CD4-positive, CD25-positive, alpha-beta regulatory T cell (primary cell): Measurements from ENCODE around the gene EFCAB14. TPM values are rescaled to one million over a fixed set of nuclear protein-coding genes. Genes with fewer than 3 reads are reported as not detected.
"Not testable (repeated sequence)": the region's sequence is repeated elsewhere in the genome, so short reads cannot be mapped to it uniquely, and the experiment has no call there.

Experiments
- ATAC-seq, 2 donors: fragments of 150-1000 bp; cut with Tn5 transposase; one replicate each; pipeline ENCODE4 v1.10.0; 2021; ENCODE audit warnings: low read depth in 2 of 2, moderate number of reproducible peaks in 2 of 2, moderate library complexity in 1 of 2
- DNase-seq, 3 donors: peaks; one replicate each; pipeline versions ENCODE4 v3.0.0 to v3.0.0-alpha.2; 2012 to 2022; ENCODE audit warnings: mixed read lengths in 1 of 3
- H3K27ac ChIP-seq: one replicate; pipeline ENCODE4 v1.7.0; 2013; ENCODE audit warnings: mild to moderate bottlenecking, low read length; ENCODE audit not compliant: insufficient read depth, poor library complexity, severe bottlenecking
- H3K27me3 ChIP-seq: one replicate; pipeline ENCODE4 v1.7.0; 2013; ENCODE audit warnings: low read length; ENCODE audit not compliant: control insufficient read depth, insufficient read depth
- H3K36me3 ChIP-seq: one replicate; pipeline ENCODE4 v1.7.0; 2013; ENCODE audit warnings: mild to moderate bottlenecking, low read length, moderate library complexity; ENCODE audit not compliant: control insufficient read depth, insufficient read depth
- H3K4me1 ChIP-seq: 2 replicates; pipeline ENCODE4 v1.7.0; 2013; ENCODE audit warnings: mild to moderate bottlenecking, low read length; ENCODE audit not compliant: insufficient read depth, control insufficient read depth, poor library complexity, severe bottlenecking
- H3K4me3 ChIP-seq: one replicate; pipeline ENCODE4 v1.7.0; 2013; ENCODE audit warnings: low read depth, mild to moderate bottlenecking, low read length, moderate library complexity
- H3K9me3 ChIP-seq, 2 experiments: 1 replicate in 1 of 2; 2 replicates in 1 of 2; pipeline ENCODE4 v1.7.0; 2013; ENCODE audit warnings: low read length in 2 of 2, mild to moderate bottlenecking in 1 of 2, moderate library complexity in 1 of 2; ENCODE audit not compliant: control insufficient read depth in 2 of 2
- H3K27ac Mint-ChIP-seq, 3 donors: one replicate each; pipeline ENCODE4 v1.8.0; 2020 to 2022; ENCODE audit warnings: mild to moderate bottlenecking in 3 of 3, mixed read lengths in 3 of 3, moderate library complexity in 2 of 3
- H3K27me3 Mint-ChIP-seq: one replicate; pipeline ENCODE4 v1.8.0; 2022; ENCODE audit warnings: mild to moderate bottlenecking, mixed read lengths
- H3K36me3 Mint-ChIP-seq: one replicate; pipeline ENCODE4 v1.8.0; 2020; ENCODE audit warnings: mixed read lengths
- H3K4me1 Mint-ChIP-seq, 4 donors: one replicate each; pipeline ENCODE4 v1.8.0; 2020 to 2022; ENCODE audit warnings: mixed read lengths in 4 of 4, mild to moderate bottlenecking in 1 of 4
- H3K4me3 Mint-ChIP-seq, 4 donors: one replicate each; pipeline ENCODE4 v1.8.0; 2020 to 2022; ENCODE audit warnings: mild to moderate bottlenecking in 4 of 4, mixed read lengths in 4 of 4, moderate library complexity in 3 of 4
- H3K9me3 Mint-ChIP-seq, 7 donors: one replicate each; pipeline ENCODE4 v1.8.0; 2020 to 2022; ENCODE audit warnings: mixed read lengths in 7 of 7, mild to moderate bottlenecking in 3 of 7, moderate library complexity in 2 of 7
- polyA plus RNA-seq, 4 donors: library from polyadenylated mRNA; unstranded; fragments of 300-500 nt; fragmentation: Illumina TruSeq; gene quantifications; one replicate each; pipeline ENCODE4 v1.2.3, GENCODE V29; 2021
- total RNA-seq: library from RNA; stranded (reverse); gene quantifications from one replicate; pipeline ENCODE4 v1.2.3, GENCODE V29; 2022

EFCAB14 gene
- total and polyA plus RNA-seq, 5 donors from 2014 or later = 81.2 to 88.9 (median 83.7) TPM

GRCh38 chr1:46703927-46704641 is 14.8 kb downstream of the EFCAB14 start:
- Mint-ChIP-seq H3K27ac (peak overlapping the region in 1 of 3 donors; percentile 44), H3K27me3 (no peaks in the 10 kb centered on the region), H3K4me3 (no peak overlapping the region), H3K36me3 (peaks cover 28% of the 10 kb centered on the region), H3K9me3 (no peaks in the 10 kb centered on the region), H3K4me1 (peaks cover 17 to 58% (median 43%) of the 10 kb centered on the region in 4 donors)
- Histone ChIP-seq H3K36me3 (peaks cover 81% of the 10 kb centered on the region), H3K27ac (no peak overlapping the region), H3K4me3 (no peak overlapping the region), H3K9me3 (no peaks in the 10 kb centered on the region), H3K4me1 (peaks cover 4% of the 10 kb centered on the region), H3K27me3 (no peaks in the 10 kb centered on the region)
- no peak for ATAC-seq
- no peak for DNase-seq

- Histone ChIP-seq H3K27ac (no peak overlapping the region), H3K4me1 (peaks cover 4% of the 10 kb centered on the region), H3K4me3 (no peak overlapping the region), H3K36me3 (peaks cover 74% of the 10 kb centered on the region), H3K9me3 (no peaks in the 10 kb centered on the region), H3K27me3 (no peaks in the 10 kb centered on the region)
- Mint-ChIP-seq H3K36me3 (peaks cover 41% of the 10 kb centered on the region), H3K4me1 (peaks cover 15 to 58% (median 45%) of the 10 kb centered on the region in 4 donors), H3K9me3 (peaks cover 0 to 3% (median 0%) of the 10 kb centered on the region in 7 donors), H3K27me3 (no peaks in the 10 kb centered on the region), H3K4me3 (no peak overlapping the region), H3K27ac (peak overlapping the region in 1 of 3 donors; percentile 34)
- ATAC-seq (peak in 1 of 2 donors; percentile 16), DNase-seq (no peak)
Measured at GRCh38 chr1:46699666-46700065, 19.2 kb downstream of the EFCAB14 start.

DNA sequence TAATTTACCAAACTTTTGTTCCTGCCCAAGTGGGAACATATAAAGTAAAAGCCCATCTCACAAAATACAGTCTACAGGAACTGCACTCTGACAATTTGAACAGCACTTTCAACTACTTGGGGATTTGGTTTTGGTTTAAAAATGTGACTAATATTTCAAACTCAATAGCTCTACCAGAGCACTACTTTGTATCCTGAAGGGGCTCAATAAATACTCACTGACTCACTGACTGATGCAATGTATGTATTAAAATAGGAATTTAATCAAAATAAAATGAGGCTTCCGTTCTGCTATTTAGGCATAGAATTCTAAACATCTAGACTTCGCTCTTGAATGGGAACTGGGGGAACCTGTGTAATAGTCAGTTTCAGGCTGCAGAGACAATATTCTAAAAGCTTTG is 21.9 kb downstream of the EFCAB14 start:
- Mint-ChIP-seq H3K4me1 (peaks cover 12 to 40% (median 33%) of the 10 kb centered on the region in 4 donors), H3K36me3 (peaks cover 47% of the 10 kb centered on the region), H3K27me3 (no peaks in the 10 kb centered on the region), H3K27ac (peak overlapping the region in 2 of 3 donors; percentile 42 to 60), H3K4me3 (no peak overlapping the region), H3K9me3 (peaks cover 0 to 3% (median 0%) of the 10 kb centered on the region in 7 donors)
- Histone ChIP-seq H3K4me3 (no peak overlapping the region), H3K27ac (no peak overlapping the region), H3K4me1 (peaks cover 4% of the 10 kb centered on the region), H3K9me3 (no peaks in the 10 kb centered on the region), H3K36me3 (peaks cover 65% of the 10 kb centered on the region), H3K27me3 (no peaks in the 10 kb centered on the region)
- ATAC-seq (no peak), DNase-seq (no peak)

DNA sequence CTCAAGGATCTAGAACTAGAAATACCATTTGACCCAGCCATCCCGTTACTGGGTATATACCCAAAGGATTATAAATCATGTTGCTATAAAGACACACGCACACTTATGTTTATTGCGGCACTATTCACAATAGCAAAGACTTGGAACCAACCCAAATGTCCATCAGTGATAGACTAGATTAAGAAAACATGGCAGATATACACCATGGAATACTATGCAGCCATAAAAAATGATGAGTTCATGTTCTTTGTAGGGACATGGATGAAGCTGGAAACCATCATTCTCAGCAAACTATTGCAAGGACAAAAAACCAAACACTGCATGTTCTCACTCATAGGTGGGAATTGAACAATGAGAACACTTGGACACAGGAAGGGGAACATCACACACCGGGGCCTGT is 24.2 kb downstream of the EFCAB14 start:
- not testable (repeated sequence) for H3K4me3 ChIP-seq, ATAC-seq, DNase-seq, H3K27ac ChIP-seq, H3K27me3 Mint-ChIP-seq, H3K4me1 ChIP-seq, H3K4me3 Mint-ChIP-seq, H3K9me3 Mint-ChIP-seq, H3K27ac Mint-ChIP-seq, H3K27me3 ChIP-seq, H3K9me3 ChIP-seq
- peaks cover 60% of the 10 kb centered on the region for H3K36me3 Mint-ChIP-seq
- H3K36me3 ChIP-seq = peaks cover 72% of the 10 kb centered on the region
- peaks cover 6 to 21% (median 20%) of the 10 kb centered on the region in 4 donors for H3K4me1 Mint-ChIP-seq

DNA sequence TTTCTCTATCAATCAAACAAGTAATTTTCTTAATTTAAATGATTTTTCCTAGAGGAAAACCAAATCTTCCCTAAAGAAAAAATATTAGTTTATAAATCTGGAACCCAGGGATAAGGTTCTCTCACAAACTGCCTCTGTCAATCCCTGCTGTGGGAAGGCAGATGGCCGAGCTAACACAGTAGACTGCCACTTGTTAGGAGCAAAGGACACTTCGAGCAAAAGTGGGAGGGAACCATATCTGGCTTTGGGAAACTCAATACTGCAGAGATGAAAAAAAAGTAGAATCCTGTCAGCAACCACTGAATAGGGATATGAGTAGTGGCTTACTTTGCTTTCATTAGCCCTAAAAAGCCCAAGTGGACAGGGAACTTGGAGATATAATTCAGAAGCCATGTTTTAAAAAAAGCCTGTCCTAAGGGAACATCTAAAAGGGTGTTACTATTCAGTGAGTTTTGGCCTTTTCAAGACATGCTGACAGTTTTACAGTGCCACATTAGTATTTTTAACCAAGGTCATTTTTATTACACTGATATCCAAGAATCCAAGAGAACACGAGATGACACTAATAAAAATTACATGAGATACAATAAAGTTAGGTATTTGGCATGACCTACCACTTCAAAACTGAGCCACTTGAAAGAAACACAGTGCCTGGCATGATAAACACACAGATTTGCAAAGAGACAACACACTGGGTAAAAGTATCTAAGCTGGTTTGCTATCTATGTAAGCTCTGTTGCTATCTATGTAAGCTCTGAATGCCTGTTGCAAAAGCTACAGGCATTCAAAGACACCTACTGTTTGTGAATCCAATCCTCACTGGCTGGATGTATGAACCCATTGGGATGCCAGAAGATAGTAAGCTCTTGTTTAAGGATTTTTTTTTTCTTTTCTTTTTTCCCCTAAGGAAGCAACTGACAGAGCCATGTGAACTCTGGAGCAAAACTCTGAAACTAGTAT is 25.8 kb downstream of the EFCAB14 start:
- Mint-ChIP-seq H3K4me3 (no peak overlapping the region), H3K9me3 (peaks cover 0 to 3% (median 0%) of the 10 kb centered on the region in 7 donors), H3K4me1 (peaks cover 5 to 9% (median 7%) of the 10 kb centered on the region in 4 donors), H3K36me3 (peaks cover 64% of the 10 kb centered on the region), H3K27me3 (no peaks in the 10 kb centered on the region), H3K27ac (peak overlapping the region in 1 of 3 donors; percentile 56)
- peaks cover 73% of the 10 kb centered on the region for H3K36me3 ChIP-seq
- H3K9me3 ChIP-seq = no peaks in the 10 kb centered on the region
- no peak for ATAC-seq
- no peak overlapping the region for H3K27ac ChIP-seq
- no peak overlapping the region for H3K4me3 ChIP-seq
- no peaks in the 10 kb centered on the region for H3K4me1 ChIP-seq
- DNase-seq = no peak
- no peaks in the 10 kb centered on the region for H3K27me3 ChIP-seq

- peak overlapping the region in 1 of 3 donors; percentile 33 for H3K27ac Mint-ChIP-seq
- peaks cover 67% of the 10 kb centered on the region for H3K36me3 Mint-ChIP-seq
Measured at GRCh38 chr1:46691997-46692790, 26.7 kb downstream of the EFCAB14 start.

GRCh38 chr1:46690931-46691421 is 27.9 kb downstream of the EFCAB14 start:
- H3K27me3 Mint-ChIP-seq = no peaks in the 10 kb centered on the region
- peaks cover 0 to 6% (median 5%) of the 10 kb centered on the region in 4 donors for H3K4me1 Mint-ChIP-seq
- no peaks in the 10 kb centered on the region for H3K9me3 ChIP-seq
- no peak overlapping the region for H3K27ac ChIP-seq
- H3K36me3 ChIP-seq = peaks cover 84% of the 10 kb centered on the region
- H3K27me3 ChIP-seq = no peaks in the 10 kb centered on the region
- no peak for DNase-seq
- peaks cover 67% of the 10 kb centered on the region for H3K36me3 Mint-ChIP-seq
- no peak for ATAC-seq
- H3K4me3 ChIP-seq = no peak overlapping the region
- no peaks in the 10 kb centered on the region for H3K4me1 ChIP-seq
- H3K4me3 Mint-ChIP-seq = no peak overlapping the region
- H3K9me3 Mint-ChIP-seq = peaks cover 0 to 3% (median 0%) of the 10 kb centered on the region in 7 donors
- H3K27ac Mint-ChIP-seq = peak overlapping the region in 1 of 3 donors; percentile 29

More at GRCh38 chr1:46691997-46692790, 26.7 kb downstream of the EFCAB14 start:
- Mint-ChIP-seq H3K4me1 (peaks cover 4 to 6% (median 5%) of the 10 kb centered on the region in 4 donors), H3K27me3 (no peaks in the 10 kb centered on the region), H3K4me3 (no peak overlapping the region), H3K9me3 (peaks cover 0 to 3% (median 0%) of the 10 kb centered on the region in 7 donors)
- Histone ChIP-seq H3K4me3 (no peak overlapping the region), H3K27ac (no peak overlapping the region), H3K36me3 (peaks cover 81% of the 10 kb centered on the region), H3K9me3 (no peaks in the 10 kb centered on the region), H3K4me1 (no peaks in the 10 kb centered on the region), H3K27me3 (no peaks in the 10 kb centered on the region)
- DNase-seq (no peak), ATAC-seq (no peak)
